K562 (cell line): Measurements from ENCODE around the gene C10orf143. TPM values are rescaled to one million over a fixed set of nuclear protein-coding genes. Genes with fewer than 3 reads are reported as not detected.

ENCODE experiments used
- BHLHE40 ChIP-seq: IDR thresholded peaks from 2 replicates; pipeline ENCODE4 v1.6.1; 2011; ENCODE audit warnings: low read length, improper control_type of control experiment
- BRD4 ChIP-seq: fragments of 200-600 bp; sonication (generic); IDR thresholded peaks from 2 replicates; pipeline ENCODE4 v1.6.1; 2017; ENCODE audit warnings: inconsistent platforms
- CEBPZ ChIP-seq: fragments of 150-350 bp; IDR thresholded peaks from 2 replicates; pipeline ENCODE4 v1.6.1; 2014; ENCODE audit warnings: low read depth, mild to moderate bottlenecking, low read length, borderline replicate concordance
- CXXC5 ChIP-seq: fragments of 250-450 bp; sonication (Bioruptor Pico); IDR thresholded peaks from 2 replicates; pipeline ENCODE4 v1.8.0; 2022; ENCODE audit warnings: inconsistent platforms, mild to moderate bottlenecking, moderate library complexity
- EP300 ChIP-seq: IDR thresholded peaks from 2 replicates; pipeline ENCODE4 v1.6.1; 2012; ENCODE audit warnings: low read length, improper control_type of control experiment
- KDM4B ChIP-seq, 2 experiments: fragments of 450-650 bp in 1 of 2; sonication (generic) in 1 of 2; IDR thresholded peaks; 2 replicates each; pipeline ENCODE4 v1.6.1; 2016 to 2017; ENCODE audit warnings: borderline replicate concordance in 2 of 2, antibody characterized with exemption in 1 of 2, low read depth in 1 of 2, mild to moderate bottlenecking in 1 of 2
- MIER1 ChIP-seq: fragments of 450-650 bp; IDR thresholded peaks from 2 replicates; pipeline ENCODE4 v1.6.1; 2016; ENCODE audit warnings: antibody characterized with exemption, mild to moderate bottlenecking, low read depth
- NFATC3 ChIP-seq: fragments of 450-650 bp; IDR thresholded peaks from 2 replicates; pipeline ENCODE4 v1.6.1; 2017; ENCODE audit warnings: mild to moderate bottlenecking
- NFIX ChIP-seq: fragments of 250-450 bp; sonication (Bioruptor Pico); IDR thresholded peaks from 2 replicates; pipeline ENCODE4 v1.4.0; 2020; ENCODE audit warnings: low read depth, mild to moderate bottlenecking, moderate library complexity
- POLR2G ChIP-seq: fragments of 200-400 bp; formaldehyde crosslinking; IDR thresholded peaks from 2 replicates; pipeline ENCODE4 v1.6.1; 2017; ENCODE audit warnings: low read depth, mild to moderate bottlenecking, antibody characterized with exemption, low read length, moderate library complexity
- PPARD ChIP-seq: fragments of 250-450 bp; sonication (Bioruptor Pico); IDR thresholded peaks from 2 replicates; pipeline ENCODE4 v1.8.0; 2022; ENCODE audit warnings: inconsistent platforms, mild to moderate bottlenecking, moderate library complexity
- RBM17 ChIP-seq: fragments of 200-400 bp; formaldehyde crosslinking; IDR thresholded peaks from 2 replicates; pipeline ENCODE4 v1.6.1; 2017; ENCODE audit warnings: low read depth, mild to moderate bottlenecking, low read length, borderline replicate concordance
- SMAD1 ChIP-seq: fragments of 150-350 bp; IDR thresholded peaks from 2 replicates; pipeline ENCODE4 v1.6.1; 2014; ENCODE audit warnings: low read length, low read depth; ENCODE audit not compliant: partially characterized antibody
- TEAD2 ChIP-seq: fragments of 450-650 bp; IDR thresholded peaks from 2 replicates; pipeline ENCODE4 v1.6.1; 2016; ENCODE audit warnings: missing genetic modification characterization, control low read depth, missing compliant biosample characterization
- TGIF2 ChIP-seq: sonication (generic); formaldehyde crosslinking; IDR thresholded peaks from 2 replicates; pipeline ENCODE4 v1.8.1; 2022; ENCODE audit warnings: mild to moderate bottlenecking, missing genetic modification reagents, moderate library complexity
- ZNF140 ChIP-seq: fragments of 250-450 bp; sonication (Bioruptor Pico); IDR thresholded peaks from 2 replicates; pipeline ENCODE4 v1.8.0; 2021; ENCODE audit warnings: moderate library complexity, mild to moderate bottlenecking, inconsistent platforms
- ZNF212 ChIP-seq: fragments of 450-650 bp; formaldehyde crosslinking; IDR thresholded peaks from 2 replicates; pipeline ENCODE4 v1.4.0; 2020; ENCODE audit warnings: mild to moderate bottlenecking
- ZNF3 ChIP-seq: fragments of 250-450 bp; sonication (Bioruptor Pico); IDR thresholded peaks from 2 replicates; pipeline ENCODE4 v1.5.0; 2021; ENCODE audit warnings: mild to moderate bottlenecking, moderate library complexity
- ZNF507 ChIP-seq: conservative IDR thresholded peaks from 2 replicates; pipeline ENCODE4 v1.6.1; 2017; ENCODE audit warnings: missing genetic modification characterization, missing compliant biosample characterization
- ZNF778 ChIP-seq: fragments of 450-650 bp; formaldehyde crosslinking; IDR thresholded peaks from 2 replicates; pipeline ENCODE4 v1.4.0; 2020; ENCODE audit warnings: mild to moderate bottlenecking, moderate library complexity
- ZNF79 ChIP-seq: fragments of 250-450 bp; sonication (Bioruptor Pico); IDR thresholded peaks from 2 replicates; pipeline ENCODE4 v1.4.0; 2020; ENCODE audit warnings: low read depth, mild to moderate bottlenecking, moderate library complexity
- polyA plus RNA-seq, 8 experiments: library from polyadenylated mRNA; depleted of rRNA in 4 of 8; stranded (reverse) in 5 of 8; unstranded in 3 of 8; fragments of >200 nt; fragmentation: Nextera tagmentation in 2 of 8; fragmentation: Illumina TruSeq in 1 of 8; extraction: Ambion mirVana in 2 of 8; extraction: Trizol in 1 of 8; gene quantifications; 2 replicates each; pipeline versions ENCODE4 v1.2.1 to v1.2.3, GENCODE V29; 2011 to 2014; ENCODE audit warnings: inconsistent platforms in 1 of 8, missing spikeins in 1 of 8
- total RNA-seq, 7 experiments: library from RNA; depleted of rRNA in 6 of 7; stranded (reverse); fragments of >200 nt in 6 of 7; fragmentation: Illumina TruSeq in 2 of 7; extraction: Trizol in 2 of 7; gene quantifications; 2 replicates each; pipeline versions ENCODE4 v1.2.1 to v1.2.3, GENCODE V29; 2011 to 2021; ENCODE audit warnings: low replicate concordance in 1 of 7
- TF ChIP-seq, protein P1 (sequence below): fragments of 450-650 bp; formaldehyde crosslinking; IDR thresholded peaks from 2 replicates; pipeline ENCODE4 v1.4.0; 2022; ENCODE audit warnings: missing genetic modification characterization
- TF ChIP-seq, protein P2 (sequence below): sonication (generic); IDR thresholded peaks from 2 replicates; pipeline ENCODE4 v1.6.1; 2016
- TF ChIP-seq, protein P3 (sequence below): fragments of 250-450 bp; sonication (Bioruptor Pico); IDR thresholded peaks from 2 replicates; pipeline ENCODE4 v1.9.0; 2021; ENCODE audit warnings: mild to moderate bottlenecking

Gene C10orf143
- total and polyA plus RNA-seq, 9 of the 15 experiments (the other 6 are each of a cell fraction or from before 2014, with no cell fraction given): 0.07 to 0.42 (median 0.25) TPM; not detected in 2

GRCh38 chr10:130136226-130137089 is 25.8 kb upstream of the C10orf143 start, which contains the start of gene GLRX3 (continued):
- TF ChIP-seq, protein P1, sequence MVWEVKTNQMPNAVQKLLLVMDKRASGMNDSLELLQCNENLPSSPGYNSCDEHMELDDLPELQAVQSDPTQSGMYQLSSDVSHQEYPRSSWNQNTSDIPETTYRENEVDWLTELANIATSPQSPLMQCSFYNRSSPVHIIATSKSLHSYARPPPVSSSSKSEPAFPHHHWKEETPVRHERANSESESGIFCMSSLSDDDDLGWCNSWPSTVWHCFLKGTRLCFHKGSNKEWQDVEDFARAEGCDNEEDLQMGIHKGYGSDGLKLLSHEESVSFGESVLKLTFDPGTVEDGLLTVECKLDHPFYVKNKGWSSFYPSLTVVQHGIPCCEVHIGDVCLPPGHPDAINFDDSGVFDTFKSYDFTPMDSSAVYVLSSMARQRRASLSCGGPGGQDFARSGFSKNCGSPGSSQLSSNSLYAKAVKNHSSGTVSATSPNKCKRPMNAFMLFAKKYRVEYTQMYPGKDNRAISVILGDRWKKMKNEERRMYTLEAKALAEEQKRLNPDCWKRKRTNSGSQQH (CRISPR knock-in tag): no peak
- TF ChIP-seq MIER1 (no peak), BHLHE40 (no peak), KDM4B (IDR thresholded peaks at IDR 0.05; ENCODE audit: borderline replicate concordance in 2 of 2, low read depth in 1 of 2) (no peak), ZNF507 (tag) (no peak), RBM17 (no peak), EP300 (no peak), CEBPZ (no peak), ZNF212 (CRISPR knock-in tag) (no peak), POLR2G (peak; percentile 90), BRD4 (no peak), ZNF79 (CRISPR knock-in tag) (no peak), SMAD1 (no peak), NFATC3 (no peak), CXXC5 (no peak; the same call in 1 of the 2 replicates), ZNF140 (no peak), ZNF778 (no peak), PPARD (CRISPR knock-in tag) (no peak), ZNF3 (CRISPR knock-in tag) (no peak), NFIX (CRISPR knock-in tag) (no peak), TGIF2 (CRISPR knock-in tag) (0 out of 2 replicates have a peak, but pooled peaks have one; percentile 49), TEAD2 (tag) (no peak)
- TF ChIP-seq, protein P2, sequence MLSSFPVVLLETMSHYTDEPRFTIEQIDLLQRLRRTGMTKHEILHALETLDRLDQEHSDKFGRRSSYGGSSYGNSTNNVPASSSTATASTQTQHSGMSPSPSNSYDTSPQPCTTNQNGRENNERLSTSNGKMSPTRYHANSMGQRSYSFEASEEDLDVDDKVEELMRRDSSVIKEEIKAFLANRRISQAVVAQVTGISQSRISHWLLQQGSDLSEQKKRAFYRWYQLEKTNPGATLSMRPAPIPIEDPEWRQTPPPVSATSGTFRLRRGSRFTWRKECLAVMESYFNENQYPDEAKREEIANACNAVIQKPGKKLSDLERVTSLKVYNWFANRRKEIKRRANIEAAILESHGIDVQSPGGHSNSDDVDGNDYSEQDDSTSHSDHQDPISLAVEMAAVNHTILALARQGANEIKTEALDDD: no peak
- TF ChIP-seq, protein P3, sequence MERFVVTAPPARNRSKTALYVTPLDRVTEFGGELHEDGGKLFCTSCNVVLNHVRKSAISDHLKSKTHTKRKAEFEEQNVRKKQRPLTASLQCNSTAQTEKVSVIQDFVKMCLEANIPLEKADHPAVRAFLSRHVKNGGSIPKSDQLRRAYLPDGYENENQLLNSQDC: no peak
